Activated naive CD8-positive, alpha-beta T cell treated with anti-CD3 and anti-CD28 coated beads for 36 hours (primary cell): ENCODE measurements around the gene INPP5D. TPM values are rescaled to one million over a fixed set of nuclear protein-coding genes. Genes with fewer than 3 reads are reported as not detected.

ENCODE experiments used
- DNase-seq: peaks from one replicate; pipeline ENCODE4 v3.0.0; 2021
- H3K27ac Mint-ChIP-seq: one replicate; pipeline ENCODE4 v1.8.0; 2022; ENCODE audit warnings: mild to moderate bottlenecking, moderate library complexity, mixed read lengths
- H3K27me3 Mint-ChIP-seq: one replicate; pipeline ENCODE4 v1.8.0; 2022; ENCODE audit warnings: mild to moderate bottlenecking, mixed read lengths
- H3K36me3 Mint-ChIP-seq: one replicate; pipeline ENCODE4 v1.8.0; 2021; ENCODE audit warnings: mild to moderate bottlenecking, mixed read lengths
- H3K4me1 Mint-ChIP-seq: one replicate; pipeline ENCODE4 v1.8.0; 2021; ENCODE audit warnings: mixed read lengths
- H3K4me3 Mint-ChIP-seq: one replicate; pipeline ENCODE4 v1.8.0; 2022; ENCODE audit warnings: mild to moderate bottlenecking, moderate library complexity, mixed read lengths
- H3K9me3 Mint-ChIP-seq: one replicate; pipeline ENCODE4 v1.8.0; 2022; ENCODE audit warnings: mixed read lengths
- total RNA-seq, 2 experiments: library from RNA; stranded (reverse); gene quantifications; one replicate each; pipeline ENCODE4 v1.2.3, GENCODE V29; 2021

INPP5D gene
- total RNA-seq, 2 experiments from 2014 or later: 38.7 to 41.8 TPM

DNA sequence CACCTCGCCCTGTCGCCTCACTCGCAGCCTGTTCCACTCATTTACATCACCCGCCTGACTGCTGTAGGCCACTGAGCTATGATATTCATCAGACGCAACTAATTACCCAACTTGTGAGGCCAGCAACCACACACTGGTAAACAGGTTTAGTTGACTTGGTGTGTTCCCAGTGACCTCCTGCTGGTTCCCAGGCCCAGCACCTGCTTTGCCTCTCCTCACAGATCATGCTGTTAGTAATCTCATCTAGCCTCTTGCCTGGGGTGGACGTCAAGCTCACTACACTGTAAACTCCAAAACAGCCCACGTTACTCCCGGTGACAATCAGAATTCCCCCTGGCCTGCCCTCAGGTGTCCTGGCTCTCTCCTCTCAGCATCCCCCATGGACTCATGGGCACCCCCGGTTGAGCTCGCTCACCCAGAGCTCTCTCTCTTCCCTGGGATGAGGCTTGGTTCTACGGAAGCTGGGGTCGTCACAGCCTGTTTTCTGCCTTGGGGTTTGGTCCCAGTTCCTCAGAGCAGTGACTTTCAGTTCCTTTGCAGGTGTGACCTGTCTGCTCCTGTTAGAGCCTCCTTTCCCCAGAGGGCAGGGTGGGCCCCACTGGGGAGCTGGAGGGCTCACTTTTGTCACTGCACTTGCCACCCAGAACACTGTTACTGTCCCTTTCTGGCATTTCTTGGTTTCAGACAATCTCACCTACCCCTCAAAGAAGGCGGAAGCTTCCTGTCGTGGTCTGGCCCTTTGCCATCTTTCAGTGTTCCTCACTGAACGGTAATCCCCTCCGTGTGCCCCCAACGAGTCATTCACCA, 40.3 kb downstream of the INPP5D start:
- Mint-ChIP-seq H3K9me3 (peaks cover 8% of the 10 kb centered on the region), H3K36me3 (peaks cover 55% of the 10 kb centered on the region), H3K4me3 (peak overlapping the region; percentile 50)

DNA sequence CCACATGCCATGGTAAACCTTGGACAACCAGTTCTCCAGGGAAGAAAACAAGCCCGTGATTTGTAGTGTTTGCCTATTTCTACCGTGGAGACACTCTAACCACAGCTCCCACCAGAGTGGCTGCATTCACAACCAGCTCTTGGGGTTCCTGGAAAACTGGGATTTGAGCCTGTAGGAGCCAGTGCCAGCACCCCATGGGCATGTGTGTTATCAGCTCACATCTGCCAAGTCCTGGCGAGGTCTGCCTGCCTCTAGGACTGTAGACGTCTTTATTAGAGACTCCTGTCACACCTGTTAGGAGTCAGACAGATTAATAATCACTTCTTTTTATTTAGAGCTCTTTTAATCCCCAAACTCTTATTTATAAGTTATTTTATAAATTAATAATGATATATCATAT, 41.0 kb downstream of the INPP5D start:
- Mint-ChIP-seq H3K36me3 (peaks cover 58% of the 10 kb centered on the region), H3K27ac (peak overlapping the region; percentile 90), H3K4me3 (no peak overlapping the region), H3K4me1 (peaks cover 70% of the 10 kb centered on the region), H3K9me3 (peaks cover 10% of the 10 kb centered on the region), H3K27me3 (no peaks in the 10 kb centered on the region)
- DNase-seq: no peak

More for the DNA sequence above, 40.3 kb downstream of the INPP5D start:
- Mint-ChIP-seq H3K27me3 (no peaks in the 10 kb centered on the region), H3K27ac (peak overlapping the region; percentile 90), H3K4me1 (peaks cover 68% of the 10 kb centered on the region)
- DNase-seq: peak; percentile 81

DNA sequence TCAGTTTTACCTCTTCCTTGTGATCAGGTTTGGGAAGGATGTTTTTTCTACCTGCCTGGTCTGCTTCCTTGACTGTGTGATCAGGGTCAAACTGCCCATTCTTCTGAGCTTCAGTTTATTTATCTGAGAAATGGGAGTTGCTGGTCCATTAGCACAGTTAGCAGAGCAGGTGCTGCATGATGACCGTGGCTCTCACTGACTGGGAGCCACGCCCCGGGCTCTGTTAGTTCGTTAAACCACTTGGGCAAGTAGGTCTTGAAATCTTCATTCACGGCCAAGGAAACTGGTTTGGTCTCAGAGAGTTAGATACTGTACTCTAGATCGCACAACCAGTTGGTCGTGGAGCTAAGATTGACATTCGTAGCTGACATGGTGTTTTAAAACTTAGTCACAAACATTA, 41.7 kb downstream of the INPP5D start:
- H3K9me3 Mint-ChIP-seq: peaks cover 10% of the 10 kb centered on the region
- no peak overlapping the region for H3K4me3 Mint-ChIP-seq
- H3K27ac Mint-ChIP-seq: no peak overlapping the region
- DNase-seq: no peak
- peaks cover 72% of the 10 kb centered on the region for H3K4me1 Mint-ChIP-seq
- H3K36me3 Mint-ChIP-seq: peaks cover 56% of the 10 kb centered on the region
- H3K27me3 Mint-ChIP-seq: no peaks in the 10 kb centered on the region

DNA sequence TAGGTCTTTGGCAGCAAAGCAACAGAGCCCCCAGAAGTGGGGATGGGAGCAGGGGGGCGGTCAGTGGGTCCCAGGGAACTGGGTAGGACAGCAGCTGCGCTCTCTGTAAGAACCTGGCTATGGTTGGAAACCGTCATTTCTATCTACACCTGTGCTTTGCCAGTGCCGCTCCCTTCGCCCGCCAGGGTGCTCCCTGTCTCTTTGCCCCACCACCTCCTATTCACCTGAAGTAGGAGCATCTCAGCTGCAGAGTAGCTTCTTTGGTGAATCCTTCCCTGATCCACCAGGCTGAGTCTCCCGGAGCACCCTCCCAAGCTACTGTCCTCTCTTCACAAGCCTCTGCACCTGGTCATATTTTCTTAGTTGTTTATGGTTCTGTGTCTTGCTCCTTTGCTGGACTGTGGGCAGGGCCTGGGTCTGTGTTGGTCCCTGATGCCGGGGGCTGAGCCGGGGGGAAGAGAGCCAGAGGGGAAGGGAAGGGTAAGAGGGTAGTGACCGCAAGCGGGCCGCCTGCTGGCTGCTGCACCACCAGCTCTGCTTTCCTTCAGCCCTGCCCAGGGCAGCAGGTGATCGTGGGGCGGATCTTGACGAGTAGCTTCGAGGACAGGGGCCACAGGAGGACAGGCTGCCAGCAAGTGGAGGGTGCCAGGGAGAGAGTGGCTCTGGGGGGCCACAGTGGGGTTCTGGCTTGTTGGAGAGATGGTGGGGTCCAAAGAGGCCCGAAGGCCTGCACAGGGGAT, 45.2 kb downstream of the INPP5D start:
- Mint-ChIP-seq H3K27ac (peak overlapping the region; percentile 49), H3K4me1 (peaks cover 63% of the 10 kb centered on the region), H3K4me3 (no peak overlapping the region), H3K27me3 (no peaks in the 10 kb centered on the region), H3K9me3 (peaks cover 4% of the 10 kb centered on the region), H3K36me3 (peaks cover 32% of the 10 kb centered on the region)
- no peak for DNase-seq

DNA sequence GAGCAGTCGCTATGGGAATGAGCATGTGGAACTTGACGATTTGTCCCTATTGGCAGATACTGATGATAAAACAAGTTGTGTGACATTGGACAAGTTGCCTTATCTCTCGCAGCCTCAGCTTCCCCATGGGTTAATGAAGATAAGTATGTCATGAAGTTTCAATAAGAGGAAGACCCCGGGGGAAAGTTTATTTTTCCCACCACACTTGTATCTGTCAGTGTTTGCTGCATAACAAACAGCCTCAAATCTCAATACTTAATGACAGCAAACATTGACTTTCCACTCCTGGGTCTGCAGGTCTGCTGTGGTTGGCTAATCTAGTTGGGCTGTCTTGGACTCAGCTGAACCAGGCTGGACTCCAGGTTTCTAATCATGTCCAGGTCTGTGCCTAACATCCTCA, 45.8 kb downstream of the INPP5D start:
- Mint-ChIP-seq H3K36me3 (peaks cover 29% of the 10 kb centered on the region), H3K4me1 (peaks cover 57% of the 10 kb centered on the region), H3K27ac (peak overlapping the region; percentile 49), H3K9me3 (peaks cover 2% of the 10 kb centered on the region), H3K27me3 (no peaks in the 10 kb centered on the region), H3K4me3 (no peak overlapping the region)
- DNase-seq: no peak

DNA sequence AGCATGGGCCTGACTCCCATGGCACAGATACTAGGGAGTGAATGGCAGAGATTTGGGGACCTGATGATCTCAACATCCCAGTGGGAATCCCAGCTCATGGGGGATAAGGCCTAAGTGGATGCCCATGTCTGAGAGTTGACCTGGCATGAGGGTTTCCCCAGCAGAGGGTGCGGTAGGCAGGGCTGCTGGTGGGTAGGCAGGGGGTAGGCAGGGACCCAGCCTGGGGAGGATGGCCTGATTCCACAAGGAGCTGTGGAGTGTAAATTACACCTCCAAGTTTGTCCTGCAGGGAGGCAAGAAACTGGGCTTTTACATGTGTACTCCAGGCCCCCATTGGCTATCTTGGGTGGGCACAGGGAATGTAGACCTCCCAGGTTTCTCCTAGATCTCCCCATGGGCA, 46.9 kb downstream of the INPP5D start:
- Mint-ChIP-seq H3K4me1 (peaks cover 50% of the 10 kb centered on the region), H3K27ac (no peak overlapping the region), H3K36me3 (peaks cover 26% of the 10 kb centered on the region), H3K27me3 (no peaks in the 10 kb centered on the region), H3K9me3 (peaks cover 2% of the 10 kb centered on the region), H3K4me3 (no peak overlapping the region)
- no peak for DNase-seq

DNA sequence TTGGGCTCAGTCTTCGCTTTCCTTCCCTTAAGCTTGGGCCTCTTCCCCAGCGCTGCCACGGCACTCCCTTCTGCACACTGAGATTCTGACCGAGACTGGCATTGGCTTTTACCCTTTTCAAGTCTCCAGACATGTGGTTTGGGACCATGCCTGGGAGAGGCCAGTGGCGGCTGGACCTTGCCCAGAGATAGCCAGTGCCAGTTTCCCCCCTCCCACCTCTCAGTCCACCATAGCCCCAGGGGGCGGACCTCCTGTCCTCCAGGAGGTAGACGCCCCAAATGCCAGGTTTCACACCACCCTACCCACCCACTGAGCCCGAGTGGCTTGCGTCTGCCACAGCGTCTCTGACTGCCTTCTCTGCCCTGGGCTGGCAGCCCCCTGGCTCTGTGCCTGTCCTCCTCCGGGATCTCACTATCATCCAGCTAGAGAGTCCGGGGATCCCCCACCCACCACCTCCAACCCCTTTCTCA, 47.7 kb downstream of the INPP5D start:
- no peaks in the 10 kb centered on the region for H3K27me3 Mint-ChIP-seq
- H3K4me1 Mint-ChIP-seq: peaks cover 45% of the 10 kb centered on the region
- no peak overlapping the region for H3K27ac Mint-ChIP-seq
- H3K9me3 Mint-ChIP-seq: peaks cover 2% of the 10 kb centered on the region
- no peak overlapping the region for H3K4me3 Mint-ChIP-seq
- H3K36me3 Mint-ChIP-seq: peaks cover 24% of the 10 kb centered on the region
- DNase-seq: no peak

DNA sequence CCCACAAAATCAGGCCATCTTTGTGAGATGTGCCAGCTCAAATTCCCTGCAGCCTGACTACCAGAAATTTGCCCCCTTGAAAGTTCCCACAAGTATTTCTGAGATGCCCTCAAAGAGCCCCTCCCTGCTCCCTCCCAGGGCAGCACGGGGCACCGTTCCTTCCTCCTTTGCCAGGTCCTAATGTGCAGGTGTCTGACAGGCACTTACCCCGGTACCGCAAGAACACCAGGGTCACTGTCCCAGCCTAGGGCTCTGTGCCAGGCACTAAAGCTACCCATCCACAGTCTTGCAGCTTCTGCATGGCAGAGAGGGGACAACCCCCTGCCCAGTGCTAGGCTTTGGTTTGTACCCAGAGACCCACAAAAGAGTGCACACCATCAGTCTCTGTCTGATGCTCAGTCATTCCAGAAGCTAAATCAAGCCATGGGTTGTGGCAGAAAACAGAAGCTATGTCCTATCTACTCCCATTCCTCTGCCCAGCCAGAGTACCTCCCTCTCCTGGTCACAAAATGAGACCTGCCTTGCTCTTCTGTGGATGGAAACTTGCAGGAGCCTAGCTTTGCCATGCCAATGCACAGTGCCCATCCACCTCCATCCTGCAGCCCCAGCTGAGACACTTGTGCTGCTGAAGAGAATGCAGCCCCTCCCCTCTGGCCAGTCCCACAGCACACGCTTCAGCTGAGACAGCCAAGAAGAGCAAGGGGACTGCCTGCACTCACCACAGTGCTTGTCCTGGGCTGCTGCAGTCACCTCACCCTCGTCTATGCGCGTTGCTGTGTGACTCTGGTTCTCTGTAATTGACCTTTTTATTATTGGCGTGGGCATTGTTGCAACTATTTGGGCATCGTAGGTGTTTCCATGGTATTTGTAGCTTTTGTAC, 48.7 kb downstream of the INPP5D start:
- no peak for DNase-seq
- Mint-ChIP-seq H3K36me3 (peaks cover 16% of the 10 kb centered on the region), H3K4me1 (peaks cover 47% of the 10 kb centered on the region), H3K9me3 (peaks cover 2% of the 10 kb centered on the region), H3K4me3 (no peak overlapping the region), H3K27me3 (no peaks in the 10 kb centered on the region), H3K27ac (no peak overlapping the region)

DNA sequence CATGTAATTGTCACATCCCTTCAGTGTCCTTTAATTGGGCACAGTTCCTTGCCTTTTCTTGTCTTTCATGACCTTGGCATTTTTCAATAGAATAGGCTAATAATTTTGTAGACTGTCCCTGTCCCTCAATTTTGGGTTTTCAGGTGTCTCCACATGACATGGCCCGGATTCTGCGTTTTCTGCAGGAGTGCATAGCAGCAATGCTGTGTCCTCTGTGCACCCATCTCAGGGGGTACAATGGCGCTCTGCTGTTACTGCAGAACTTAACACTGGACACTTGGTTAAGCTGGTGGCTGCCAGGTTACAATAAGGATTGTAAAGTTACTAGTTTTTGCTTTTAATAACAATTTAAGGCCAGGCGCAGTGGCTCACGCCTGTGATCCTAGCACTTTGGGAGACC, 51.3 kb downstream of the INPP5D start:
- H3K9me3 Mint-ChIP-seq: no peaks in the 10 kb centered on the region
- no peak overlapping the region for H3K4me3 Mint-ChIP-seq
- H3K36me3 Mint-ChIP-seq: peaks cover 2% of the 10 kb centered on the region
- H3K4me1 Mint-ChIP-seq: peaks cover 52% of the 10 kb centered on the region
- DNase-seq: no peak
- no peaks in the 10 kb centered on the region for H3K27me3 Mint-ChIP-seq
- H3K27ac Mint-ChIP-seq: no peak overlapping the region

DNA sequence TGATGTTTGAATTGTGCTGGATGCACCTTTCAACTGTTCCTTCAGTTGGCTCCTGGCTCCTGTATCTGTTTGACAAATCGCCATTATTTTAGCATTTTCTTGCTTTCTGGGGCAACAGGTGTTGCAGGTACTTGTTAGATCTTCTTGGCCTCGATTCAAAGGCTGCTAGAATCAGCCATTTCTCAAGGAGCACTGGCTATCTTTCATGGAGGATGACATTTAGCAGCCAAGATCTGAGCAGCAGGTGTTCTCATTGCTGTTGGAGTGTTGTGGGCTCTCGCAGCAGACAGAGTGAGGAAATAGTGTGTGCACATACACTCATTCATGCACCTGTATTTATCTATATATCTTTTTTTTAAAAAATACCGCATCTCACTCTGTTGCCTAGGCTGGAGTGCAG, 52.2 kb downstream of the INPP5D start:
- Mint-ChIP-seq H3K4me3 (no peak overlapping the region), H3K27ac (no peak overlapping the region), H3K4me1 (peaks cover 53% of the 10 kb centered on the region), H3K9me3 (no peaks in the 10 kb centered on the region), H3K27me3 (no peaks in the 10 kb centered on the region), H3K36me3 (peaks cover 5% of the 10 kb centered on the region)
- no peak for DNase-seq

DNA sequence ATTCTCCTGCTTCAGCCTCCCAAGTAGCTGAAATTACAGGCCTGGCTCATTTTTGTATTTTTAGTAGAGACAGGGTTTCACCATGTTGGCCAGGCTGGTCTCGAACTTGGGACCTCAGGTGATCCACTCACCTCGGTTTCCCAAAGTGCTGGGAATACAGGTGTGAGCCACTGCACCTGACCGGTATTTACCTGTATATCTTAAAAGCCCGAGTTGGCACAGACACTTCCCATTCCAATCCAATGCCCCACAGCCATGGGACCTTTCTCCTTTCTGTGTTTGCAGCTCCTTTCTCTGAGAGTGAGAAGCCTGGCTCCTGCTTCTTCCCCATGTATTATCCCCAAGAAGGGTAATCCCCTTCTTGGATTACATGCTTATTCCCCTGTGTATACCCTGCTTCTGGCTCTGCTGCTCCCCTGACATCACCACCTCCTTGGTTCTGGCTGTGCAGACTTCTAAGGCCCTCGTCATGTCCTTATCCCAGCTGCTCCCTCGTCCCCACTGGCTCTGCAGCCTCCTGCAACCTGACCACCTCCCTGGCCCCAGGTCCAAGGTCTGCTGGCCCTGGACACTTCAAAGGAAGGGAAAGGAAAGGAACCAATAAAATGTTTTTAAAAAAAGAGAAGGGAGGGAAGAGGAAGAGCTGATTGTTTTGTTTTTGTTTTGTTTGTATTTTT, 52.8 kb downstream of the INPP5D start:
- Mint-ChIP-seq H3K36me3 (peaks cover 11% of the 10 kb centered on the region), H3K27ac (no peak overlapping the region), H3K4me1 (peaks cover 54% of the 10 kb centered on the region), H3K4me3 (no peak overlapping the region), H3K27me3 (no peaks in the 10 kb centered on the region), H3K9me3 (no peaks in the 10 kb centered on the region)
- DNase-seq: no peak

DNA sequence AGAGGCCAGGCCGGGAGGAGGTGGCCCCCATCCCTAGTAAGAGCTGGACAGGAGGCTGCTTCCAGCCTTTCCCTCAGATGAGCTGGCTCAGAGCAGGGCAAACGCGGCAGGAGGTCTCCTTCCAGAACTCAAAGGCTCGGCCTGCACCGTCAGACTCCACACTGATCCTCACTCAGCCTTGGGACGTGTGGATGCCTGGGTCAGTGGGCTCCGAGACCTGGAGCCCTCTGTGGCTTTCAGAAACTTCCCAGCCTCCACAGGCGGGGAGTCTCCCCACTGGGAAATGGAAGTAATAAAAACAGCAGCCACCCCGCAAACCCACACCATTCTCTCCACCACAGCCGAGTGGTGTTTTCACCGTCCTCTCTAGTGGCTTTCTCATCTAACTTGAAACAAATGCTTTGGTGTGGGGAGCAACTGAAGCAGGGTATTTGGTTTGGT, 54.3 kb downstream of the INPP5D start:
- no peak for DNase-seq
- H3K4me1 Mint-ChIP-seq: peaks cover 49% of the 10 kb centered on the region
- H3K4me3 Mint-ChIP-seq: peak overlapping the region; percentile 44
- peaks cover 14% of the 10 kb centered on the region for H3K36me3 Mint-ChIP-seq
- H3K9me3 Mint-ChIP-seq: no peaks in the 10 kb centered on the region
- H3K27me3 Mint-ChIP-seq: no peaks in the 10 kb centered on the region
- H3K27ac Mint-ChIP-seq: peak overlapping the region; percentile 32

DNA sequence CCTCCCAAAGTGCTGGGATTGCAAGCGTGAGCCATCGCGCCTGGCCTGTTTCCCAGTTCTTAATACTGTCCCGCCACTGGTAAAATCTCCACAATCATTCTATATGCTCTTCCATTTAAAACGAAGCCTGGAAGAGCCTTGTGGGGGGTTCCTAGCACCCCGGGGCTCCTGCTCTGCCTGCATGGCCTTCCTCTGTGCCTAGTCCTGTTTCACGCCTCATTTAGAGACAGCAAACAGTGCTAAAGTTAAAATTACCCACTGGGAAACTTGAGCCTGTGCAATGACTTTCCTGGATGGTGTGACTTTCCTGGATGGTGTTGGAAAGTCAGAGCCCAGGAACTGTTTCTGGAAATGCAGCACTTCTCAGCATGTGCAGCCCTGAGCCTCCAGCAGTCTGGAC, 55.0 kb downstream of the INPP5D start:
- Mint-ChIP-seq H3K4me3 (peak overlapping the region; percentile 8), H3K9me3 (no peaks in the 10 kb centered on the region)
- no peak for DNase-seq

DNA sequence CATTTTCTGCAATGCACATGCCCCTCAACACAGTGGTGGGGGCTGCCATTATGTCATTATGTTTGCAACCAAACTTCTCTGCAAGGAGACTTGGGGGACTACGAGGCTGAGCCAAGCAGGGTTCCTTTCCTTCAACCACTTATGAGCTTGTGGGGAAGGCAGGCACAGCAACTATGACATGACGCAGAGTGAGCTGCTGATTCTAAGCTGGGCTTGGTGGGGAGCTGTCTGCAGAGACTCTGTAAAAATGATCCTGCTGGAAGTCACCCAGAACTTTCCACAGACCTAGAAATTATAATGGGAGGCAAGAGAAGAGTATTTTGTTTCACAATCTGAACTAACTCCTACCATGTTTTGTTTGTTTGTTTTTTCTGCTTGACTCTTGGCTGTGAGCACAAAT, 55.6 kb downstream of the INPP5D start:
- H3K9me3 Mint-ChIP-seq: no peaks in the 10 kb centered on the region
- H3K36me3 Mint-ChIP-seq: peaks cover 14% of the 10 kb centered on the region
- H3K27me3 Mint-ChIP-seq: no peaks in the 10 kb centered on the region
- no peak for DNase-seq
- H3K4me3 Mint-ChIP-seq: no peak overlapping the region
- peaks cover 49% of the 10 kb centered on the region for H3K4me1 Mint-ChIP-seq
- H3K27ac Mint-ChIP-seq: no peak overlapping the region

More for the DNA sequence above, 55.0 kb downstream of the INPP5D start:
- peaks cover 49% of the 10 kb centered on the region for H3K4me1 Mint-ChIP-seq
- no peaks in the 10 kb centered on the region for H3K27me3 Mint-ChIP-seq
- peak overlapping the region; percentile 30 for H3K27ac Mint-ChIP-seq
- H3K36me3 Mint-ChIP-seq: peaks cover 14% of the 10 kb centered on the region
